Thymus (tissue), 11 donors: ENCODE measurements around the gene GTF2E1. TPM values are rescaled to one million over a fixed set of nuclear protein-coding genes. Genes with fewer than 3 reads are reported as not detected.
"Not testable (repeated sequence)": the region's sequence is repeated elsewhere in the genome, so short reads cannot be mapped to it uniquely, and the experiment has no call there.

Experiments
- DNase-seq, 9 donors: peaks; one replicate each; pipeline ENCODE4 v3.0.0-alpha.2; 2013; ENCODE audit warnings: low spot score in 9 of 9, low read depth in 6 of 9, missing footprints in 1 of 9
- H3K27ac ChIP-seq, 2 donors: one replicate each; pipeline ENCODE4 v1.5.1; 2013; ENCODE audit warnings: control low read depth in 1 of 2, low read depth in 1 of 2, low read length in 1 of 2, mild to moderate bottlenecking in 1 of 2, moderate library complexity in 1 of 2
- H3K27me3 ChIP-seq, 2 donors: one replicate each; pipeline ENCODE4 v1.5.1; 2013; ENCODE audit warnings: low read length in 1 of 2; ENCODE audit not compliant: control insufficient read depth in 2 of 2, insufficient read depth in 1 of 2
- H3K36me3 ChIP-seq, 2 donors: one replicate each; pipeline ENCODE4 v1.5.1; 2013; ENCODE audit warnings: low read length in 1 of 2, mild to moderate bottlenecking in 1 of 2, moderate library complexity in 1 of 2; ENCODE audit not compliant: control insufficient read depth in 2 of 2, insufficient read depth in 2 of 2
- H3K4me1 ChIP-seq, 2 donors: one replicate each; pipeline ENCODE4 v1.5.1; 2013; ENCODE audit warnings: low read length in 2 of 2; ENCODE audit not compliant: control insufficient read depth in 2 of 2, insufficient read depth in 2 of 2
- H3K4me3 ChIP-seq, 2 donors: one replicate each; pipeline ENCODE4 v1.5.1; 2013; ENCODE audit warnings: low read length in 2 of 2, control low read depth in 1 of 2, mild to moderate bottlenecking in 1 of 2
- H3K9me3 ChIP-seq, 2 donors: one replicate each; pipeline ENCODE4 v1.5.1; 2013; ENCODE audit warnings: low read length in 1 of 2, mild to moderate bottlenecking in 1 of 2; ENCODE audit not compliant: control insufficient read depth in 2 of 2, insufficient read depth in 1 of 2
- WGBS: extraction: QIAGEN DNeasy Blood & Tissue Kit; methylation state at CpG from one replicate; pipeline ENCODE4 v1.1.7; 2013; 5-methylcytosine and 5-hydroxymethylcytosine counted together
- polyA plus RNA-seq: library from polyadenylated mRNA; stranded (reverse); fragments of 200-250 nt; gene quantifications from one replicate; pipeline ENCODE4 v1.2.3, GENCODE V29; 2013
- total RNA-seq: library from RNA; stranded (reverse); fragments of 120-200 nt; gene quantifications from one replicate; pipeline ENCODE4 v1.2.4, GENCODE V29; 2013
- donor health status: healthy.

Gene GTF2E1
- total and polyA plus RNA-seq, 2 donors: 11.1 to 15.5 TPM

GRCh38 chr3:120719167-120719834, 23.2 kb upstream of the GTF2E1 start:
- 61% methylated on average over 20 of the region's 20 CpGs for WGBS
- peak overlapping the region; percentile 64 to 70 for H3K27ac ChIP-seq
- not testable (repeated sequence) for H3K4me1 ChIP-seq, H3K36me3 ChIP-seq, H3K27me3 ChIP-seq, H3K9me3 ChIP-seq
- peak overlapping the region; percentile 18 to 30 for H3K4me3 ChIP-seq
- DNase-seq: peak in 7 of 9 donors; percentile 16 to 68 (median 35)

GRCh38 chr3:120726791-120727190, 15.8 kb upstream of the GTF2E1 start:
- no peak for DNase-seq
- H3K4me3 ChIP-seq: no peak overlapping the region
- no peaks in the 10 kb centered on the region for H3K27me3 ChIP-seq
- H3K36me3 ChIP-seq: no peaks in the 10 kb centered on the region
- no peaks in the 10 kb centered on the region for H3K4me1 ChIP-seq
- WGBS: 99% methylated on average over 1 of the region's 1 CpG
- H3K27ac ChIP-seq: no peak overlapping the region
- H3K9me3 ChIP-seq: no peaks in the 10 kb centered on the region

- no peak for DNase-seq
- Histone ChIP-seq H3K27ac (no peak overlapping the region), H3K4me3 (no peak overlapping the region), H3K27me3 (no peaks in the 10 kb centered on the region), H3K9me3 (no peaks in the 10 kb centered on the region), H3K36me3 (no peaks in the 10 kb centered on the region), H3K4me1 (no peaks in the 10 kb centered on the region)
- WGBS: 97% methylated on average over 4 of the region's 4 CpGs
Observed at GRCh38 chr3:120730576-120731542, 11.7 kb upstream of the GTF2E1 start.

DNA sequence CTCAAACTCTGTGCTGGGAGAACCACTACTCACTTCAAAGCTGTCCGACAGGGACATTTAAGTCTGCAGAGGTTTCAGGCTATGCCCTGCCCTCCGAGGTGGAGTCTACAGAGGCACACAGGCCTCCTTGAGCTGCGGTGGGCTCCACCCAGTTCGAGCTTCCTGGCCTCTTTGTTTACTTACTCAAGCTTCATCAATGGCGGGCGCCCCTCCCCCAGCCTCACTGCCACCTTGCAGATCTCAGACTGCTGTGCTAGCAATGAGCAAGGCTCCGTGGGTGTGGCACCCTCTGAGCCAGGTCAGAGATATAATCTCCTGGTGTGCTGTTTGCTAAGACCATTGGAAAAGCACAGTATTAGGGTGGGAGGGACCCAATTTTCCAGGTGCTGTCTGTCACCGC, 4.5 kb upstream of the GTF2E1 start:
- not testable (repeated sequence) for H3K27me3 ChIP-seq, DNase-seq, H3K4me1 ChIP-seq, H3K4me3 ChIP-seq, H3K36me3 ChIP-seq, H3K27ac ChIP-seq, H3K9me3 ChIP-seq
- 98% methylated on average over 8 of the region's 8 CpGs for WGBS

- DNase-seq: no peak
- Histone ChIP-seq H3K27me3 (no peaks in the 10 kb centered on the region), H3K4me3 (peak overlapping the region; percentile 32 to 80), H3K4me1 (peaks cover 9 to 11% of the 10 kb centered on the region in 2 donors), H3K9me3 (peaks cover 0 to 8% of the 10 kb centered on the region in 2 donors), H3K36me3 (peaks cover 0 to 3% of the 10 kb centered on the region in 2 donors), H3K27ac (peak overlapping the region in 1 of 2 donors; percentile 98)
- 76% methylated on average over 3 of the region's 3 CpGs for WGBS
Observed at GRCh38 chr3:120741320-120741719, 1.2 kb upstream of the GTF2E1 start.

DNA sequence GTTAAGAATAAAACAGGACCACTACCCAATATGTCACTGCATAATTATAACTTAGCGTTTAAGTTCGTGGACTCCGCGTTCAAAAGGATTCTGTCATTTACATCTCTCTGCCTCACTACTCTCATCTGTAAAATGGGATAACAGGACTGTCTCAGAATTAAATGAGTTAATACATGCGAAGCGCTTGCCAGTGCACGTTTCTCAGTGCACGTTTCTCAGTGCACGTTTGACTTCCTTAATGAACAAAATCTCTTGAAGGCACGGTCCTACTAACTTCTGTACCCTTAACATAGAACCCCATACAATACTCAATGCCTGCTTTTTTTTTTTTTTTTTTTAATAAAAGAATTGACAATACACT, 727 bp upstream of the GTF2E1 start:
- DNase-seq: peak in 2 of 9 donors; percentile 48 to 54
- Histone ChIP-seq H3K27me3 (no peaks in the 10 kb centered on the region), H3K4me1 (peaks cover 9 to 11% of the 10 kb centered on the region in 2 donors), H3K27ac (peak overlapping the region; percentile 95 to 98), H3K9me3 (peaks cover 0 to 8% of the 10 kb centered on the region in 2 donors), H3K36me3 (peaks cover 0 to 3% of the 10 kb centered on the region in 2 donors), H3K4me3 (peak overlapping the region; percentile 80 to 90)
- WGBS: 13% methylated on average over 10 of the region's 10 CpGs

GRCh38 chr3:120742849-120743365, 363 bp downstream of the GTF2E1 start:
- DNase-seq: no peak
- H3K4me1 ChIP-seq: peaks cover 9 to 11% of the 10 kb centered on the region in 2 donors
- peak overlapping the region; percentile 82 to 98 for H3K27ac ChIP-seq
- H3K4me3 ChIP-seq: peak overlapping the region; percentile 80 to 90
- H3K36me3 ChIP-seq: peaks cover 0 to 3% of the 10 kb centered on the region in 2 donors
- no peaks in the 10 kb centered on the region for H3K27me3 ChIP-seq
- H3K9me3 ChIP-seq: peaks cover 0 to 3% of the 10 kb centered on the region in 2 donors
- under 1% methylated on average over 26 of the region's 26 CpGs for WGBS

DNA sequence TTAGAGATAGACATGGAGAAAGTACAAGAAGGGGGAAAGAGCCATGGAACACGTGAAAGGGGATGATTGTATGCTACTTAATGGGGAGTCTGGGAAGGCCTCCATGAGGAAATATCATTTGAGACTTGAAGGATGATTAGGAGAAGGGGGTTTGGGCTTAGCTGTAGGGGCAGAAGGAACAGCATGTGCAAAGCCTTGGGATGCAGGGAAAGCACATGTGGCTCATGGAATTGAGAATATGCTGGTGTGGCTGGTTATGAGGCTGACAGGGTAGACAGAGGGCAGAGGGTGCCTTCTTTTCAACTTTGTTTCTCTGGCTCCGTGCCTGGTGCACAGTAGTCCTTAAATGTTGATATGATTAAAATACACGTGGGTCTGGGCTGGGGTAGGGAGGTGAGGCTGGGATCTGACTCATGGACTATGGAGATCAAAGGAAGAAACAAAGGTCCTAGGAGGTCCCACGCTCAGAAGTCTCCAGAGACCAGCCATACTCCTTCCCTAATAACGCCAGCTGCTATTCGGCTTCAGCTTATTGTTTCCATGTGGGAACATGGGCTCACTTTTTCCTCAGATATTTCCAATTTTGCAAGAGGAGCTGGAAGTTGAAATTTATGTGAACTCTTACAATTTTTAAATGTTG, 1.1 kb downstream of the GTF2E1 start:
- H3K27ac ChIP-seq: no peak overlapping the region

More for the DNA sequence above, 1.1 kb downstream of the GTF2E1 start:
- peak overlapping the region; percentile 80 to 90 for H3K4me3 ChIP-seq
- no peak for DNase-seq
- WGBS: 78% methylated on average over 6 of the region's 6 CpGs
- H3K36me3 ChIP-seq: no peaks in the 10 kb centered on the region
- H3K9me3 ChIP-seq: no peaks in the 10 kb centered on the region
- no peaks in the 10 kb centered on the region for H3K27me3 ChIP-seq
- H3K4me1 ChIP-seq: peaks cover 9 to 11% of the 10 kb centered on the region in 2 donors
